Activated naive CD4-positive, alpha-beta T cell treated with anti-CD3 and anti-CD28 coated beads, Interleukin-2, amount 50 U/mL, for 24 hours (primary cell): Measurements from ENCODE around the gene TLCD3B.

ENCODE experiments used
- H3K27ac Mint-ChIP-seq: one replicate; pipeline ENCODE4 v1.8.0; 2021; ENCODE audit warnings: mild to moderate bottlenecking, mixed read lengths
- H3K27me3 Mint-ChIP-seq: one replicate; pipeline ENCODE4 v1.8.0; 2021; ENCODE audit warnings: mixed read lengths
- H3K36me3 Mint-ChIP-seq: one replicate; pipeline ENCODE4 v1.8.0; 2021; ENCODE audit warnings: mixed read lengths
- H3K4me1 Mint-ChIP-seq: one replicate; pipeline ENCODE4 v1.8.0; 2021; ENCODE audit warnings: mixed read lengths
- H3K4me3 Mint-ChIP-seq: one replicate; pipeline ENCODE4 v1.8.0; 2021; ENCODE audit warnings: mild to moderate bottlenecking, mixed read lengths
- H3K9me3 Mint-ChIP-seq: one replicate; pipeline ENCODE4 v1.8.0; 2021; ENCODE audit warnings: mixed read lengths

Gene TLCD3B

GRCh38 chr16:30005341-30006094 lies 25.6 kb downstream of the TLCD3B start:
- Mint-ChIP-seq H3K27ac (no peak overlapping the region), H3K27me3 (peaks cover 2% of the 10 kb centered on the region), H3K36me3 (no peaks in the 10 kb centered on the region), H3K4me1 (no peaks in the 10 kb centered on the region), H3K9me3 (no peaks in the 10 kb centered on the region), H3K4me3 (no peak overlapping the region)

- H3K9me3 Mint-ChIP-seq, result no peaks in the 10 kb centered on the region
- H3K27ac Mint-ChIP-seq, result no peak overlapping the region
- no peaks in the 10 kb centered on the region for H3K27me3 Mint-ChIP-seq
- no peak overlapping the region for H3K4me3 Mint-ChIP-seq
- no peaks in the 10 kb centered on the region for H3K36me3 Mint-ChIP-seq
- no peaks in the 10 kb centered on the region for H3K4me1 Mint-ChIP-seq
These were observed 26.2 kb downstream of the TLCD3B start for GRCh38 chr16:30004811-30005242.

GRCh38 chr16:30004424-30004776 lies 26.7 kb downstream of the TLCD3B start:
- H3K36me3 Mint-ChIP-seq, result no peaks in the 10 kb centered on the region
- peaks cover 2% of the 10 kb centered on the region for H3K4me1 Mint-ChIP-seq
- H3K27ac Mint-ChIP-seq, result no peak overlapping the region
- H3K9me3 Mint-ChIP-seq, result no peaks in the 10 kb centered on the region
- no peaks in the 10 kb centered on the region for H3K27me3 Mint-ChIP-seq
- H3K4me3 Mint-ChIP-seq, result no peak overlapping the region

- no peaks in the 10 kb centered on the region for H3K36me3 Mint-ChIP-seq
- no peak overlapping the region for H3K27ac Mint-ChIP-seq
- no peaks in the 10 kb centered on the region for H3K9me3 Mint-ChIP-seq
- H3K27me3 Mint-ChIP-seq, result no peaks in the 10 kb centered on the region
- H3K4me1 Mint-ChIP-seq, result peaks cover 7% of the 10 kb centered on the region
- H3K4me3 Mint-ChIP-seq, result no peak overlapping the region
These were observed 27.2 kb downstream of the TLCD3B start for GRCh38 chr16:30003670-30004423.

GRCh38 chr16:30002614-30003346 lies 28.3 kb downstream of the TLCD3B start:
- no peaks in the 10 kb centered on the region for H3K36me3 Mint-ChIP-seq

GRCh38 chr16:30000735-30001631 lies 30.1 kb downstream of the TLCD3B start:
- H3K4me1 Mint-ChIP-seq, result peaks cover 28% of the 10 kb centered on the region
- H3K27me3 Mint-ChIP-seq, result no peaks in the 10 kb centered on the region
- no peak overlapping the region for H3K4me3 Mint-ChIP-seq
- H3K36me3 Mint-ChIP-seq, result no peaks in the 10 kb centered on the region
- H3K9me3 Mint-ChIP-seq, result no peaks in the 10 kb centered on the region
- no peak overlapping the region for H3K27ac Mint-ChIP-seq

More at GRCh38 chr16:30002614-30003346, 28.3 kb downstream of the TLCD3B start:
- Mint-ChIP-seq H3K27me3 (no peaks in the 10 kb centered on the region), H3K4me3 (no peak overlapping the region), H3K27ac (peak overlapping the region; percentile 61), H3K9me3 (no peaks in the 10 kb centered on the region), H3K4me1 (peaks cover 15% of the 10 kb centered on the region)

- H3K27ac Mint-ChIP-seq, result no peak overlapping the region
- no peaks in the 10 kb centered on the region for H3K9me3 Mint-ChIP-seq
- no peaks in the 10 kb centered on the region for H3K27me3 Mint-ChIP-seq
- peaks cover 34% of the 10 kb centered on the region for H3K4me1 Mint-ChIP-seq
- H3K36me3 Mint-ChIP-seq, result no peaks in the 10 kb centered on the region
- H3K4me3 Mint-ChIP-seq, result no peak overlapping the region
These were observed 31.5 kb downstream of the TLCD3B start for GRCh38 chr16:29999605-30000004.

- Mint-ChIP-seq H3K36me3 (peaks cover 5% of the 10 kb centered on the region), H3K27ac (peak overlapping the region; percentile 96), H3K27me3 (no peaks in the 10 kb centered on the region), H3K4me3 (peak overlapping the region; percentile 99), H3K4me1 (peaks cover 43% of the 10 kb centered on the region), H3K9me3 (no peaks in the 10 kb centered on the region)
These were observed 34.3 kb downstream of the TLCD3B start for GRCh38 chr16:29996766-29997250.

GRCh38 chr16:29995911-29996765 lies 34.9 kb downstream of the TLCD3B start, which contains the start of gene INO80E:
Gene INO80E, plus strand, starts transcription at chr16:29996241. Its CDS starts 70 bp downstream, at chr16:29996311.
- Mint-ChIP-seq H3K9me3 (no peaks in the 10 kb centered on the region), H3K4me3 (peak within 1 kb of the TSS; percentile 99), H3K36me3 (peaks cover 5% of the 10 kb centered on the region), H3K4me1 (peaks cover 43% of the 10 kb centered on the region), H3K27me3 (no peaks in the 10 kb centered on the region), H3K27ac (peak within 1 kb of the TSS; percentile 96)

- H3K36me3 Mint-ChIP-seq, result peaks cover 5% of the 10 kb centered on the region
- no peaks in the 10 kb centered on the region for H3K27me3 Mint-ChIP-seq
- peak within 1 kb of the TSS; percentile 99 for H3K4me3 Mint-ChIP-seq
- H3K27ac Mint-ChIP-seq, result peak within 1 kb of the TSS; percentile 96
- H3K9me3 Mint-ChIP-seq, result no peaks in the 10 kb centered on the region
- H3K4me1 Mint-ChIP-seq, result peaks cover 43% of the 10 kb centered on the region
These were observed 35.7 kb downstream of the TLCD3B start, which contains the start of gene HIRIP3 for GRCh38 chr16:29995324-29995910. Gene HIRIP3, minus strand, starts transcription at chr16:29995617. Its CDS starts 12 bp downstream, at chr16:29995605.

- Mint-ChIP-seq H3K9me3 (no peaks in the 10 kb centered on the region), H3K4me3 (peak overlapping the region; percentile 99), H3K36me3 (peaks cover 5% of the 10 kb centered on the region), H3K27me3 (no peaks in the 10 kb centered on the region), H3K4me1 (peaks cover 43% of the 10 kb centered on the region), H3K27ac (peak overlapping the region; percentile 96)
These were observed 36.3 kb downstream of the TLCD3B start for GRCh38 chr16:29994600-29995323.

- no peaks in the 10 kb centered on the region for H3K27me3 Mint-ChIP-seq
- H3K4me3 Mint-ChIP-seq, result peak overlapping the region; percentile 99
- H3K36me3 Mint-ChIP-seq, result peaks cover 6% of the 10 kb centered on the region
- H3K27ac Mint-ChIP-seq, result peak overlapping the region; percentile 96
- no peaks in the 10 kb centered on the region for H3K9me3 Mint-ChIP-seq
- H3K4me1 Mint-ChIP-seq, result peaks cover 38% of the 10 kb centered on the region
These were observed 37.0 kb downstream of the TLCD3B start for GRCh38 chr16:29993903-29994599.
